Activated CD4-positive, alpha-beta T cell treated with anti-CD3 and anti-CD28 coated beads, Interleukin-2, Interleukin-4, amounts not matched to agents 100 ng/mL and 50 ng/mL, durations not matched to agents 16 hours and 8 hours (primary cell): ENCODE measurements around the gene ELOVL4.

Source experiments
- DNase-seq: peaks from one replicate; pipeline ENCODE4 v3.0.0-alpha.2; 2020; ENCODE audit warnings: low spot score

ELOVL4 gene

GRCh38 chr6:79911992-79912391 is 35.4 kb downstream of the ELOVL4 start:
- DNase-seq: no peak

- DNase-seq: no peak
Observed at GRCh38 chr6:79909517-79909916, 37.8 kb downstream of the ELOVL4 start.

DNA sequence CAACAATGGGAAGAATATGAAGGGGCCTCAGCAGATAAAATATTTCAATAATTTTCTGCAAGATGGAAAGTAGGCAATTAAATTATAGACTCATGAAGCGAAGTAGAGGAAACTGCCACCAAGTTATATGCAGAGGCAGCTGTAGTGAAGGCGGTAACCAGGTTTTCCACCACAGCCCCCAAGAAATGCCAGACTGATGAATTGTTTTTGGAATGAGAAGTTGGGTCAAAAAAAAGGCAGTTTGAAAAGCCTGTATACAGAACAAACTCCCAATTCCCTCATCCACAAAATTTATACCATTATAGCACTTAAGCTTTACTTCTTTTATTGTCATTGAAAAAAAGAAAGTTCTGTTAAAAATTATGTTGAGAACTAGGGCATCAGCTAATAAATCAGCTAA is 45.3 kb downstream of the ELOVL4 start:
- DNase-seq: no peak

GRCh38 chr6:79898076-79898475 is 49.3 kb downstream of the ELOVL4 start:
- DNase-seq: no peak

- DNase-seq: no peak
Observed at GRCh38 chr6:79896075-79896449, 51.3 kb downstream of the ELOVL4 start.

DNA sequence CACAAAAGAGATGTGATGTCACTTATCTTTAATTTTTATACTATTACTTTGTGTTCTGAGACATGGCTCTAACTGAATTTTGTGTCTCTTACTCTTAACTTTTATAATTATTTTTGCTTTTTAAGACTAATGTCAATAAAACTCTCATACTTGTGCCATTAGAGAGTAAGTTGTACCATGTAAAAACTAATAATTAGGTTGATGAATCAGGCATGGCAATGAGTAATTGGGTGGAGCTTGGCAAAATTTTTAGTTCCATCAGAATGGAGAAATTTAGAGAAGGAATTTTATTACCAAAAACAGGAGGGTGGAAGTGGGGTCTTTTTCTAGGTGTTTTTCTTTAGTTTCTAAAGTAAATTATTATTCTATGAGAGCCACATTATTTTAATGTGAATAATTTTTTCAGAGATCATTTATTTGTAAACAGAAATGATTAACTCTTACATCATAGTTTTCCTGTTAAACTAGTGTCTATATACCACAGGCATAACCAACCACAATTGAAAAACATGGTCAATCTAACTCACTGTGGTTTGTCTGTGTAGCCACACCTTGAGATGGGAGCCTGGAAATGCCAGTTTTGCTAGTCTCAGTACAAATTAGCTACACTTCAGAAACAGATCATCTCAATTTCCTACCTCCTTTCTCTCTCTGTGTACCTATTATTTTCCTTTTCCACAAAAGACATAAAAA is 51.8 kb downstream of the ELOVL4 start:
- DNase-seq: no peak

DNA sequence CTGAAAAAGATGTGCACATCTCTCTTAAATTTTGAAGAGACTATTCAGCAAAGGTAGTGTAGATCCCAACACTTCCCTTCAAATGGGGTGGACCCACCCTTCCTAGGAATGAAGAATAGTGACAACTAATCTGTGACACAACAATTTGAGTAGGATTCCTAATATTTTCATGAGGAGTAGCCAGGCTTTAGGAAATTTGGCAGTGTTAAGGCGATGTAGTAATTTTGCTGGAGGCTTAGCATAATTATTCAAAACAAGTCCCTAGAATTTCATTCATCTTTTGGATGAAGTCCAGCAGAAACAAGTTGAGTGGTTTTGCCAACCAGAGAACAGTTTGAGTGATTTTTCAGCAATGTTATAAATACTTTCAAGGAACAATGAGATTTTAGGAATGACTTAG is 52.4 kb downstream of the ELOVL4 start:
- no peak for DNase-seq

- DNase-seq: no peak
Observed at GRCh38 chr6:79888587-79888986, 58.8 kb downstream of the ELOVL4 start.

GRCh38 chr6:79878142-79878748 is 69.1 kb downstream of the ELOVL4 start:
- DNase-seq: no peak

- DNase-seq: no peak
Observed at GRCh38 chr6:79874531-79875134, 72.7 kb downstream of the ELOVL4 start.

DNA sequence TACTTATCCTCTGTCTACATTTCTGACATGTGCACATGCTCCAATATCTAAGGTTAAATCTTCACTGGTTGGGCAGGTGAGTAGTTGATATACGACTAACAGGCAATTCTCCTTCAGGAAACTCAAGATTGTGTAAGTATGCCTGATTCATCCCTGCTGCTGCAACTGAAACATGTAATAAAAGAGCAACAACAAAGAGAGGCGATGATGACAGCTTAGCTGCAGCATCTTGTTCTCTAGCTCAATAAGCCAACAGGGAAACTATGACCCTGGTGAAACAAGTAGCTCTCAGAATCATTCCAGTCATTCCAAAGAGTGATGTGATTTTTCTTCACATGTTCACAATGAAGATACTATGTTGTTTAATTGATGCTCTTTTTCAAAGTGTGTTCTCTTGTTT is 74.4 kb downstream of the ELOVL4 start:
- no peak for DNase-seq

GRCh38 chr6:79872303-79872702 is 75.0 kb downstream of the ELOVL4 start:
- no peak for DNase-seq

GRCh38 chr6:79869600-79870084 is 77.7 kb downstream of the ELOVL4 start:
- peak; percentile 87 for DNase-seq

DNA sequence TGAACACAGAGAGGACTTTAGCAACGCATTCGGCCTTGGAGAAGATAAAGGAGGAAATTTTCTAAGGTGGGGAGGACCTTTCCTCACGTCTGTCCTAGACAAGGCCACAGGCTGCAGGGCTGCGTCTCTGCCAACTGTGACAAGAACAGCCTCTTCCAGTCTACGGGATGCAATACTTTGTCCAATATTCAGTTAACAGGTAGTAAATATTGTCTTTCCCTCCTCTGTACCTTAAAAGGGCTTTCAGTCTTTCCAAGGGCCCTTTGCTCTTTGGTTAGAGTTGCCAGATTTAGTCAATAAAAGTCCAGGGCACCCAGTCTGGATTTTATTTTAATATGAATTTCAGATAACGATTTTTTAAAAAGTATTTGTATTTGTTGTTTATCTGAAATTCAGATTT is 78.2 kb downstream of the ELOVL4 start:
- DNase-seq: no peak

GRCh38 chr6:79868098-79868722 is 79.1 kb downstream of the ELOVL4 start:
- peak; percentile 62 for DNase-seq
